Measurements from ENCODE around the gene XKR7. TPM values are rescaled to one million over a fixed set of nuclear protein-coding genes. Genes with fewer than 3 reads are reported as not detected.

Gene XKR7
- total and polyA plus RNA-seq, 2 donors (not counting 1 experiment from before 2014, with no cell fraction given), result 0.05 to 0.12 TPM

DNA sequence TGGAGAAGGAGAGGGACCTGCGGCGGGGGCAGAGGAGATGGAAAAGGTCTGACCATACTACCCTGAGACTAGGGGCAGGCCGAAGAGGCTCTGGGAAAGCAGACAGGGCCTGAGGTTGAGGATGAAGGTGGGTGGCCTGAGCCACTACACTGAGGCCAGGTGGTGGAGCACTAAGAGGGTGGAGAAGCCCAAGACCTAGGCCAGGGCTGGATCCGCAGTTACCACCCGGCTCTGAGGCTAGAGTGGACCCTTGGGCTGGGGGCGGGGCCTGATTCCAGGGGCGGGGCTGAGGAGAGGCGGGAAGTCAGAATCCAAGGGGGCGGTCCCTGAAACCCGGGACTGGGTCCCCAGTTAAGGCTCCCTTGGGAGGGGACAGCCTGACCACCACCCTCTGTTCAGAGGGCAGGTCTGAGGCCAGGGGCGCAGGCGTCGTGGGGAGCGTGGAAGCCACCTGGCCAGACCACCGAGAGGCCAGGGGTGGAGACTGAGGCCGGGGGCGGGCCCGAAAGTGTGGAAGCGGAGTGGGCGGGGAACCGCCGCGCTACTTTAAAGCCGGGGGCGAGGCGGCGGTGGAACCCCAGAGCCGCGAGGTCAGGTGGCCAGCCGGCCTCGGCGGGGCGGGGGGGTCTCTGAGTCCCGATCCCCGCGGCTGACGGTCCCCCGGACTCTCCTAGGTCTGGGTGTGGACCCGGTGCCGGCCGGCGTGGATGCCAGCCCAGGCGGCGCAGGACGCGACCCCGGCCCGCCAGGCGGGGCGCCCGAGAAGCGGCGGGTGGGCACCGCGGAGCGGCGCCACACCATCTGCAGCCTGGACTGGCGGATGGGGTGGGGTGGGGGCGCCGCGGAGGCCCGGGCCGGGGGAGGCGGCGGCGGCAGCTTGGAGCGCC, 50.6 kb downstream of the XKR7 start:
- H3K4me3 Mint-ChIP-seq, result peak overlapping the region; percentile 84
- 1% methylated on average over 66 of the region's 67 CpGs for WGBS (ENCODE audit: insufficient coverage)
- POLR2A ChIA-PET, result no interaction called here

More for the DNA sequence above, 50.6 kb downstream of the XKR7 start:
- Mint-ChIP-seq H3K9me3 (ENCODE audit: insufficient read depth) (no peaks in the 10 kb centered on the region), H3K4me1 (peaks cover 22% of the 10 kb centered on the region), H3K27me3 (peaks cover 75% of the 10 kb centered on the region), H3K27ac (no peak overlapping the region)
- intact Hi-C loops (cut with micrococcal nuclease), result loop anchor here (1.0 to 5.0 kb wide), 3 partner anchors 22 to 166 kb away; no protein-coding TSS in a partner anchor
- Histone ChIP-seq H3K79me2 (ENCODE audit: control insufficient read depth, insufficient read depth, low read length) (no peaks in the 10 kb centered on the region), H2AFZ (ENCODE audit: insufficient read depth, low read depth, low read length, poor library complexity, severe bottlenecking) (peak overlapping the region; percentile 75), H3K4me3 (ENCODE audit: control extremely low read depth in 1 of 5, extremely low read depth in 1 of 5, insufficient read depth in 1 of 5, low read depth in 2 of 5, low read length in 4 of 5) (peak overlapping the region in 4 of 5 experiments; percentile 41 to 69 (median 56)), H3K36me3 (replicated peaks in 1 of 2; ENCODE audit: control extremely low read depth in 1 of 2, control insufficient read depth in 1 of 2, extremely low read depth in 1 of 2, insufficient read depth in 2 of 2, low read length in 1 of 2) (no peaks in the 10 kb centered on the region), H3K4me1 (ENCODE audit: control insufficient read depth in 2 of 2, insufficient read depth in 2 of 2, low read length in 2 of 2) (peaks cover 15 to 17% of the 10 kb centered on the region in 2 donors), H3K27me3 (replicated peaks in 1 of 4; ENCODE audit: control extremely low read depth in 1 of 4, control insufficient read depth in 3 of 4, insufficient read depth in 4 of 4, low read length in 3 of 4) (peaks cover 0 to 64% (median 30%) of the 10 kb centered on the region in 4 experiments), H4K20me1 (ENCODE audit: control insufficient read depth, insufficient read depth, low read length, poor library complexity, severe bottlenecking) (no peaks in the 10 kb centered on the region), H3K4me2 (replicated peaks; ENCODE audit: low read depth, low read length, poor library complexity, severe bottlenecking) (peak overlapping the region; percentile 97), H3K9ac (ENCODE audit: low read length) (peak overlapping the region; percentile 68), H3K9me3 (ENCODE audit: control extremely low read depth in 1 of 3, control insufficient read depth in 2 of 3, insufficient read depth in 1 of 3, low read length in 2 of 3) (peaks cover 0 to 4% (median 0%) of the 10 kb centered on the region in 3 donors), H3K27ac (ENCODE audit: low read length in 2 of 2) (no peak overlapping the region)
- CTCF ChIA-PET, result interaction anchor here (1.0 to 2.1 kb wide), 5 partner anchors 13 to 166 kb away, joined by 3 to 24 read pairs (median 6); partner anchors contain the start of gene PDRG1
- TF ChIP-seq, protein P1, sequence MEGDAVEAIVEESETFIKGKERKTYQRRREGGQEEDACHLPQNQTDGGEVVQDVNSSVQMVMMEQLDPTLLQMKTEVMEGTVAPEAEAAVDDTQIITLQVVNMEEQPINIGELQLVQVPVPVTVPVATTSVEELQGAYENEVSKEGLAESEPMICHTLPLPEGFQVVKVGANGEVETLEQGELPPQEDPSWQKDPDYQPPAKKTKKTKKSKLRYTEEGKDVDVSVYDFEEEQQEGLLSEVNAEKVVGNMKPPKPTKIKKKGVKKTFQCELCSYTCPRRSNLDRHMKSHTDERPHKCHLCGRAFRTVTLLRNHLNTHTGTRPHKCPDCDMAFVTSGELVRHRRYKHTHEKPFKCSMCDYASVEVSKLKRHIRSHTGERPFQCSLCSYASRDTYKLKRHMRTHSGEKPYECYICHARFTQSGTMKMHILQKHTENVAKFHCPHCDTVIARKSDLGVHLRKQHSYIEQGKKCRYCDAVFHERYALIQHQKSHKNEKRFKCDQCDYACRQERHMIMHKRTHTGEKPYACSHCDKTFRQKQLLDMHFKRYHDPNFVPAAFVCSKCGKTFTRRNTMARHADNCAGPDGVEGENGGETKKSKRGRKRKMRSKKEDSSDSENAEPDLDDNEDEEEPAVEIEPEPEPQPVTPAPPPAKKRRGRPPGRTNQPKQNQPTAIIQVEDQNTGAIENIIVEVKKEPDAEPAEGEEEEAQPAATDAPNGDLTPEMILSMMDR (IDR thresholded peaks at IDR 0.05), result no peak
- no peak for TF ChIP-seq EZH2 (IDR thresholded peaks at IDR 0.05; ENCODE audit: borderline replicate concordance, insufficient read depth, low read depth, low read length, poor library complexity, severe bottlenecking)
- peak; percentile 60 for DNase-seq
- peak; percentile 61 for ATAC-seq (ENCODE audit: low read depth)

Measured in B cell (primary cell).